ENCODE results near the gene SDK2.

GRCh38 chr17:73589363-73589980 is 54.8 kb downstream of the SDK2 start:
- TF ChIP-seq ZNF331 (CRISPR knock-in tag; IDR thresholded peaks at IDR 0.05; ENCODE audit: low read depth) = no peak
- TF ChIP-seq CTCF (conservative IDR thresholded peaks at IDR 0.05; ENCODE audit: low read depth in 2 of 2) = no peak
- no peak for TF ChIP-seq EZH2phosphoT487 (IDR thresholded peaks at IDR 0.05; ENCODE audit: unreplicated experiment)
- no peak for TF ChIP-seq EZH2 (IDR thresholded peaks at IDR 0.05; ENCODE audit: low read depth, unreplicated experiment)
- TF ChIP-seq POLR2AphosphoS5 (IDR thresholded peaks at IDR 0.05; ENCODE audit: low read depth) = no peak
- no peak for TF ChIP-seq CREB1 (CRISPR knock-in tag; IDR thresholded peaks at IDR 0.05; ENCODE audit: low read depth)
- no peak for TF ChIP-seq REST (IDR thresholded peaks at IDR 0.05; ENCODE audit: unreplicated experiment)
